SK-N-SH (cell line): ENCODE measurements around the gene CKB. TPM values are rescaled to one million over a fixed set of nuclear protein-coding genes. Genes with fewer than 3 reads are reported as not detected.

Source experiments
- CTCF ChIA-PET: fragments of 300-600, 350-600 bp; formaldehyde crosslinking; extraction: SDS; loops from one replicate; lab custom pipeline; 2021; lab: Yijun Ruan, JAX
- POLR2A ChIA-PET: fragments of 350-600 bp; sonication (Branson Sonifier 250); formaldehyde crosslinking; extraction: SDS; loops from one replicate; lab custom pipeline; 2020; ENCODE audit warnings: antibody characterized with exemption, inconsistent platforms; lab: Yijun Ruan, JAX
- DNase-seq: peaks from one replicate; pipeline ENCODE4 v3.0.0; 2012
- H2AFZ ChIP-seq: fragments of 200-600 bp; sonication (generic); 2 replicates; pipeline ENCODE4 v1.8.1; 2016; ENCODE audit warnings: antibody characterized with exemption, mild to moderate bottlenecking, low read depth
- H3F3A ChIP-seq: fragments of 200-600 bp; sonication (generic); replicated peaks from 2 replicates; pipeline ENCODE3; 2016; ENCODE audit warnings: antibody characterized with exemption, mild to moderate bottlenecking; ENCODE audit not compliant: insufficient read depth
- H3K27ac ChIP-seq, 2 experiments: fragments of 200-500 bp in 1 of 2; fragments of 200-600 bp in 1 of 2; sonication (Bioruptor generic) in 1 of 2; sonication (generic), shearing (Covaris generic) in 1 of 2; 2 replicates each; pipeline versions ENCODE4 v1.5.1 to v1.6.1; 2014 to 2016; ENCODE audit warnings: low read depth in 2 of 2, inconsistent platforms in 1 of 2, low read length in 1 of 2, mild to moderate bottlenecking in 1 of 2, mixed read lengths in 1 of 2
- H3K27me3 ChIP-seq: fragments of 200-600 bp; sonication (generic), shearing (Covaris generic); 2 replicates; pipeline ENCODE4 v1.6.1; 2016; ENCODE audit warnings: mixed run types; ENCODE audit not compliant: insufficient read depth
- H3K36me3 ChIP-seq, 2 experiments: fragments of 200-500 bp in 1 of 2; fragments of 200-600 bp in 1 of 2; sonication (Bioruptor generic) in 1 of 2; sonication (generic) in 1 of 2; replicated peaks in 1 of 2; 2 replicates each; pipeline versions ENCODE3 to v1.5.1; 2014 to 2016; ENCODE audit warnings: low read length in 1 of 2, mild to moderate bottlenecking in 1 of 2; ENCODE audit not compliant: insufficient read depth in 2 of 2, control insufficient read depth in 1 of 2
- H3K4me1 ChIP-seq, 2 experiments: fragments of 200-500 bp in 1 of 2; fragments of 200-600 bp in 1 of 2; sonication (Bioruptor generic) in 1 of 2; sonication (generic), shearing (Covaris generic) in 1 of 2; 2 replicates each; pipeline versions ENCODE4 v1.5.1 to v1.6.1; 2014 to 2016; ENCODE audit warnings: low read depth in 1 of 2, low read length in 1 of 2, mixed run types in 1 of 2; ENCODE audit not compliant: insufficient read depth in 2 of 2, control insufficient read depth in 1 of 2
- H3K4me2 ChIP-seq: fragments of 200-600 bp; sonication (generic), shearing (Covaris generic); 2 replicates; pipeline ENCODE4 v1.6.1; 2017; ENCODE audit warnings: mixed run types
- H3K4me3 ChIP-seq, 2 experiments: fragments of 200-500 bp in 1 of 2; fragments of 200-600 bp in 1 of 2; sonication (Bioruptor generic) in 1 of 2; sonication (generic), shearing (Covaris generic) in 1 of 2; 2 replicates each; pipeline versions ENCODE4 v1.5.1 to v1.8.1; 2014 to 2016; ENCODE audit warnings: low read depth in 2 of 2, inconsistent platforms in 1 of 2, low read length in 1 of 2, mild to moderate bottlenecking in 1 of 2, mixed read lengths in 1 of 2, moderate library complexity in 1 of 2
- H3K79me2 ChIP-seq: fragments of 200-600 bp; sonication (generic); 2 replicates; pipeline ENCODE4 v1.8.1; 2017; ENCODE audit warnings: mild to moderate bottlenecking; ENCODE audit not compliant: insufficient read depth
- H3K9ac ChIP-seq: fragments of 200-600 bp; sonication (generic); 2 replicates; pipeline ENCODE4 v1.6.1; 2017; ENCODE audit warnings: mixed run types
- H3K9me2 ChIP-seq: fragments of 200-600 bp; sonication (generic); 2 replicates; pipeline ENCODE4 v1.6.1; 2017; ENCODE audit warnings: mixed run types
- H3K9me3 ChIP-seq: fragments of 200-600 bp; sonication (generic); 2 replicates; pipeline ENCODE4 v1.6.1; 2017; ENCODE audit warnings: mixed run types, mild to moderate bottlenecking, moderate library complexity
- H4K20me1 ChIP-seq: fragments of 200-600 bp; sonication (generic); 2 replicates; pipeline ENCODE4 v1.6.1; 2017; ENCODE audit warnings: mild to moderate bottlenecking, mixed run types; ENCODE audit not compliant: insufficient read depth
- CTCF ChIP-seq: fragments of 200-600 bp; sonication (generic); IDR thresholded peaks from 2 replicates; pipeline ENCODE4 v1.6.1; 2017; ENCODE audit warnings: antibody characterized with exemption, mild to moderate bottlenecking, moderate library complexity
- ELF1 ChIP-seq: IDR thresholded peaks from 2 replicates; pipeline ENCODE4 v1.4.0; 2012
- EZH2phosphoT487 ChIP-seq: fragments of 200-600 bp; sonication (generic); IDR thresholded peaks from 2 replicates; pipeline ENCODE4 v1.6.1; 2017; ENCODE audit warnings: low read depth, mixed run types, mild to moderate bottlenecking, antibody characterized with exemption, moderate library complexity, borderline replicate concordance
- FOXJ3 ChIP-seq: sonication (generic); formaldehyde crosslinking; IDR thresholded peaks from 2 replicates; pipeline ENCODE4 v1.5.1; 2020; ENCODE audit warnings: mild to moderate bottlenecking, missing genetic modification reagents
- JUND ChIP-seq: IDR thresholded peaks from 2 replicates; pipeline ENCODE4 v1.4.0; 2012
- MAX ChIP-seq: IDR thresholded peaks from 2 replicates; pipeline ENCODE4 v1.4.0; 2012; ENCODE audit warnings: low read depth
- MEF2A ChIP-seq: IDR thresholded peaks from 2 replicates; pipeline ENCODE4 v1.4.0; 2012; ENCODE audit warnings: low read depth, borderline replicate concordance
- PBX3 ChIP-seq: IDR thresholded peaks from 2 replicates; pipeline ENCODE4; 2012
- RCOR1 ChIP-seq: fragments of 150-350 bp; IDR thresholded peaks from 2 replicates; pipeline ENCODE4 v1.6.1; 2017; ENCODE audit warnings: antibody characterized with exemption, low read length
- REST ChIP-seq: IDR thresholded peaks from 2 replicates; pipeline ENCODE4 v1.6.1; 2012; ENCODE audit warnings: mild to moderate bottlenecking, low read depth, low read length, moderate library complexity
- SIN3A ChIP-seq: IDR thresholded peaks from 2 replicates; pipeline ENCODE4 v1.6.1; 2012; ENCODE audit warnings: low read depth, mild to moderate bottlenecking, low read length, moderate library complexity, borderline replicate concordance
- TAF1 ChIP-seq: IDR thresholded peaks from 2 replicates; pipeline ENCODE4 v1.6.1; 2012; ENCODE audit warnings: low read depth, mild to moderate bottlenecking, low read length, moderate library complexity, borderline replicate concordance
- TEAD4 ChIP-seq: IDR thresholded peaks from 2 replicates; pipeline ENCODE4 v1.4.0; 2012; ENCODE audit warnings: mild to moderate bottlenecking, borderline replicate concordance; ENCODE audit not compliant: insufficient read depth
- USF1 ChIP-seq: IDR thresholded peaks from 2 replicates; pipeline ENCODE4 v1.4.0; 2012; ENCODE audit warnings: low read depth, borderline replicate concordance
- WGBS: methylation state at CpG from one replicate; pipeline ENCODE4 v1.1.6; 2017; ENCODE audit warnings: low lambda C conversion rate; 5-methylcytosine and 5-hydroxymethylcytosine counted together
- polyA plus RNA-seq, 3 experiments: library from polyadenylated mRNA; depleted of rRNA; stranded (reverse); fragments of >200 nt; gene quantifications; 2 replicates each; pipeline ENCODE4 v1.2.3, GENCODE V29; 2012

The CKB gene
- polyA plus RNA-seq, 1 of the 3 experiments (the other 2 are of a cell fraction): 53.0 TPM

GRCh38 chr14:103489621-103490020 lies 33.0 kb downstream of the CKB start (continued):
- TF ChIP-seq CTCF (no peak), TAF1 (no peak), REST (no peak), USF1 (no peak), FOXJ3 (CRISPR knock-in tag) (no peak), RCOR1 (no peak), PBX3 (no peak), MEF2A (no peak)

- no peak for DNase-seq
- POLR2A ChIA-PET: no interaction called here
- H3K27me3 ChIP-seq: no peaks in the 10 kb centered on the region
- H3F3A ChIP-seq: peaks cover 16% of the 10 kb centered on the region
- H3K9ac ChIP-seq: no peak overlapping the region
- H3K9me2 ChIP-seq: no peaks in the 10 kb centered on the region
- no peak overlapping the region for H3K4me2 ChIP-seq
- no peak overlapping the region for H2AFZ ChIP-seq
- peaks cover 0 to 4% of the 10 kb centered on the region in 2 experiments; a peak in 1 of 4 replicates for H3K4me1 ChIP-seq
- CTCF ChIA-PET: interaction anchor here (1.1 to 4.3 kb wide), 3 partner anchors 11 to 30 kb away, joined by 3 to 37 read pairs (median 12); no protein-coding TSS in a partner anchor
- no peaks in the 10 kb centered on the region for H3K9me3 ChIP-seq
- H4K20me1 ChIP-seq: no peaks in the 10 kb centered on the region
- no peak for TF ChIP-seq MAX
- TF ChIP-seq ELF1: no peak
- no peak for TF ChIP-seq TEAD4
- TF ChIP-seq SIN3A: no peak
- TF ChIP-seq EZH2phosphoT487: no peak
- TF ChIP-seq JUND: no peak
- TF ChIP-seq FOXJ3 (CRISPR knock-in tag): no peak
- no peaks in the 10 kb centered on the region for H3K79me2 ChIP-seq
- H3K4me3 ChIP-seq: no peak overlapping the region
- H3K27ac ChIP-seq: no peak overlapping the region
- WGBS: 70% methylated on average over 2 of the region's 2 CpGs
- H3K36me3 ChIP-seq: peaks cover 44 to 45% of the 10 kb centered on the region in 2 experiments
These were observed 33.7 kb downstream of the CKB start for GRCh38 chr14:103488960-103489359.
